CD4-positive, alpha-beta T cell (primary cell): ENCODE data around the gene HMCN2. TPM values are rescaled to one million over a fixed set of nuclear protein-coding genes. Genes with fewer than 3 reads are reported as not detected.

Experiments used
- ATAC-seq: fragments of 200-7000 bp; cut with Tn5 transposase; one replicate; pipeline ENCODE4 v1.10.0; 2022; ENCODE audit warnings: mild to moderate bottlenecking; ENCODE audit not compliant: poor library complexity
- CTCF ChIA-PET: fragments of 350-600 bp; sonication (Branson Sonifier 250); formaldehyde crosslinking; loops from one replicate; lab custom pipeline; 2021; ENCODE audit warnings: antibody characterized with exemption, inconsistent platforms; lab: Charles Lee
- POLR2A ChIA-PET: fragments of 350-600 bp; sonication (Branson Sonifier 250); formaldehyde crosslinking; loops from one replicate; lab custom pipeline; 2021; ENCODE audit warnings: antibody characterized with exemption, inconsistent platforms; lab: Charles Lee
- DNase-seq, 14 experiments: peaks; one replicate each; pipeline ENCODE4 v3.0.0-alpha.2; 2013 to 2020; ENCODE audit warnings: mixed read lengths in 2 of 14
- H3K27ac ChIP-seq, 2 donors: one replicate each; pipeline versions ENCODE4 v1.5.1 to v1.7.0; 2013; ENCODE audit warnings: low read length in 2 of 2, low read depth in 1 of 2, mild to moderate bottlenecking in 1 of 2
- H3K27me3 ChIP-seq, 2 experiments: 1 replicate in 1 of 2; 2 replicates in 1 of 2; pipeline versions ENCODE4 v1.6.1 to v1.7.0; 2013; ENCODE audit warnings: low read length in 2 of 2, control low read depth in 1 of 2, mild to moderate bottlenecking in 1 of 2, moderate library complexity in 1 of 2; ENCODE audit not compliant: insufficient read depth in 2 of 2, control insufficient read depth in 1 of 2
- H3K36me3 ChIP-seq: one replicate; pipeline ENCODE4 v1.6.1; 2013; ENCODE audit warnings: low read length, control low read depth; ENCODE audit not compliant: insufficient read depth
- H3K4me1 ChIP-seq: one replicate; pipeline ENCODE4 v1.6.1; 2013; ENCODE audit warnings: low read length, control low read depth; ENCODE audit not compliant: insufficient read depth
- H3K4me3 ChIP-seq: one replicate; pipeline ENCODE4 v1.5.1; 2013; ENCODE audit warnings: mild to moderate bottlenecking, low read length, moderate library complexity
- H3K9me3 ChIP-seq, 2 experiments: 1 replicate in 1 of 2; 2 replicates in 1 of 2; pipeline versions ENCODE4 v1.6.1 to v1.7.0; 2013; ENCODE audit warnings: low read length in 2 of 2, mild to moderate bottlenecking in 2 of 2, control low read depth in 1 of 2, moderate library complexity in 1 of 2; ENCODE audit not compliant: control insufficient read depth in 1 of 2, insufficient read depth in 1 of 2
- H3K27ac Mint-ChIP-seq: one replicate; pipeline ENCODE4 v1.8.0; 2020; ENCODE audit warnings: mixed read lengths
- H3K27me3 Mint-ChIP-seq: one replicate; pipeline ENCODE4 v1.8.0; 2021; ENCODE audit warnings: mixed read lengths
- H3K36me3 Mint-ChIP-seq: one replicate; pipeline ENCODE4 v1.8.0; 2021; ENCODE audit warnings: low read depth, mixed read lengths
- H3K4me1 Mint-ChIP-seq: one replicate; pipeline ENCODE4 v1.8.0; 2021; ENCODE audit warnings: low read depth, mixed read lengths
- H3K4me3 Mint-ChIP-seq: one replicate; pipeline ENCODE4 v1.8.0; 2020; ENCODE audit warnings: mild to moderate bottlenecking, mixed read lengths
- H3K9me3 Mint-ChIP-seq: one replicate; pipeline ENCODE4 v1.8.0; 2020; ENCODE audit warnings: mixed read lengths
- CTCF ChIP-seq: fragments of 200-600 bp; IDR thresholded peaks from one replicate; pipeline ENCODE4 v1.8.0; 2022; ENCODE audit warnings: antibody characterized with exemption, mild to moderate bottlenecking
- intact Hi-C, 2 experiments: fragments of 100-400 bp; cut with DNase I in 1 of 2; cut with micrococcal nuclease in 1 of 2; formaldehyde crosslinking; loops; one replicate each; pipeline versions ENCODE4 v1.15.1 to v1.9.0; 2023 to 2025; cut with DNase I, micrococcal nuclease
- total RNA-seq, 174 experiments: library from RNA in 2 of 174; stranded (reverse) in 2 of 174; gene quantifications; one replicate each; pipeline ENCODE4 v1.2.3 and lab custom pipeline; 2021 to 2026

The HMCN2 gene
- total RNA-seq, 2 experiments from 2014 or later: not detected

DNA sequence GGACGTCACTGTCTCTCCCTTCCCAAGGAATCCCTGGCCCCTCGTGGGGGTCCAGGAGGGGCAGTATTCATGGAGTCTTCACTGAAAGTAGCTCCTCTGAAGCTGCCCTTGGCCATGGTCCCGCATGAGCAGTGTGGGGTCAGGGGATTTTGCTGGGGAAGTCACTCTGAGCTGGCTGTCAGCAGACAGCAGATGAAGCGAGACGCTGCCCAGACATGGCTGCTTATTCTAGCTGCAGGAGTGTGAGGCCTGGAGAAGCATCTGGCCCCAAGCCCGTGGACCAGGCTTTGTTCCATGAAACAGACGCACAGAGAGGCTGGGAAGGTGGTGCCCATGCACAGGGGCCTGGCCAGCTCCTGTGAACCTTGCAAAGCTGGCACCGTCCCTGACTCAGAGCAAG is 157.7 kb downstream of the HMCN2 start:
- TF ChIP-seq CTCF: no peak
- Histone ChIP-seq H3K27me3 (peaks cover 0 to 7% of the 10 kb centered on the region in 2 experiments), H3K4me1 (no peaks in the 10 kb centered on the region), H3K4me3 (no peak overlapping the region), H3K27ac (no peak overlapping the region), H3K9me3 (no peaks in the 10 kb centered on the region), H3K36me3 (no peaks in the 10 kb centered on the region)
- POLR2A ChIA-PET: no interaction called here
- no peaks in the 10 kb centered on the region for H3K36me3 Mint-ChIP-seq
- no peaks in the 10 kb centered on the region for H3K9me3 Mint-ChIP-seq
- no peak for DNase-seq
- no peak overlapping the region for H3K4me3 Mint-ChIP-seq
- ATAC-seq: no peak
- H3K27me3 Mint-ChIP-seq: peaks cover 14% of the 10 kb centered on the region
- CTCF ChIA-PET: no interaction called here
- H3K4me1 Mint-ChIP-seq: no peaks in the 10 kb centered on the region
- no peak overlapping the region for H3K27ac Mint-ChIP-seq
- intact Hi-C loops: no loop called here

DNA sequence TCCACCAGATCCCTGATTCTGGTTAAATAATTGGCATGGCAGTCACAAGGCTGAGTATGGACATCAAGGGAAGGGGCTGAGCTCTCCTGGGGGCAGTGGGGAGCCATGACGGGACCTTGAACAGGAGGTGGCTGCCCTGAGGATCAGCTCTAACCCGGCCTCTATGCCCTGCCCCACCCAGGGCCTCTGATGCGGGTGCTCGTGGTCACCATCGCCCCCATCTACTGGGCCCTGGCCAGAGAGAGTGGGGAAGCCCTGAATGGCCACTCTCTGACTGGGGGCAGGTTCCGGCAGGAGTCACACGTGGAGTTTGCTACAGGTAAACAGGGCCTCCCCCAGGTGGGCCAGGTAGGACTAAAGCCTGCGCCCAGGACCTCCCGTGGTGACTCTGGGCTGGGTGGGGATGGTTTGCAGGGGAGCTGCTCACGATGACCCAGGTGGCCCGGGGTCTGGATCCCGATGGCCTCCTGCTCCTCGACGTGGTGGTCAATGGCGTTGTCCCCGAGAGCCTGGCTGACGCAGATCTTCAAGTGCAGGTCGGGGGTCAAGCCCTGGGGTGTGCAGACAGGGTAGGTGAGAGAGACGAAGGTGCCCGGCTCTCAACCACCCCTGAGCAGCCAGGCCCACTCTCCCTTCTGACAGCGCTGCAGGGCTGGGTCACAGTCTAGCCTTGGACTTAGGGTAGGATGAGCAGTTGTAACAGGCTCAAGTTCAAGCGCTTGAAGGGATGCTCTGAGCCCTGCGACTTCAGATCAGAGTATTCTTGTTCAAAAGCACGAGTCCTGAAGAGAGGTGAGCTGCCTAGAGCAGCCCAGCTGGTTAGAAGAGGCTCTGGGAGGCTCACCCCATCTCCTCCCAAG is 159.3 kb downstream of the HMCN2 start:
- Histone ChIP-seq H3K27me3 (peaks cover 0 to 7% of the 10 kb centered on the region in 2 experiments), H3K4me3 (no peak overlapping the region), H3K27ac (no peak overlapping the region), H3K4me1 (no peaks in the 10 kb centered on the region), H3K36me3 (no peaks in the 10 kb centered on the region), H3K9me3 (peaks cover 0 to 7% of the 10 kb centered on the region in 2 experiments)
- ChIA-PET POLR2A (no interaction called here), CTCF (no interaction called here)
- no peak for TF ChIP-seq CTCF
- DNase-seq (no peak), ATAC-seq (no peak)
- peaks cover 6% of the 10 kb centered on the region for H3K27me3 Mint-ChIP-seq
- no peak overlapping the region for H3K27ac Mint-ChIP-seq
- H3K4me1 Mint-ChIP-seq: no peaks in the 10 kb centered on the region
- H3K9me3 Mint-ChIP-seq: no peaks in the 10 kb centered on the region
- H3K36me3 Mint-ChIP-seq: no peaks in the 10 kb centered on the region
- intact Hi-C loops: no loop called here
- H3K4me3 Mint-ChIP-seq: no peak overlapping the region

DNA sequence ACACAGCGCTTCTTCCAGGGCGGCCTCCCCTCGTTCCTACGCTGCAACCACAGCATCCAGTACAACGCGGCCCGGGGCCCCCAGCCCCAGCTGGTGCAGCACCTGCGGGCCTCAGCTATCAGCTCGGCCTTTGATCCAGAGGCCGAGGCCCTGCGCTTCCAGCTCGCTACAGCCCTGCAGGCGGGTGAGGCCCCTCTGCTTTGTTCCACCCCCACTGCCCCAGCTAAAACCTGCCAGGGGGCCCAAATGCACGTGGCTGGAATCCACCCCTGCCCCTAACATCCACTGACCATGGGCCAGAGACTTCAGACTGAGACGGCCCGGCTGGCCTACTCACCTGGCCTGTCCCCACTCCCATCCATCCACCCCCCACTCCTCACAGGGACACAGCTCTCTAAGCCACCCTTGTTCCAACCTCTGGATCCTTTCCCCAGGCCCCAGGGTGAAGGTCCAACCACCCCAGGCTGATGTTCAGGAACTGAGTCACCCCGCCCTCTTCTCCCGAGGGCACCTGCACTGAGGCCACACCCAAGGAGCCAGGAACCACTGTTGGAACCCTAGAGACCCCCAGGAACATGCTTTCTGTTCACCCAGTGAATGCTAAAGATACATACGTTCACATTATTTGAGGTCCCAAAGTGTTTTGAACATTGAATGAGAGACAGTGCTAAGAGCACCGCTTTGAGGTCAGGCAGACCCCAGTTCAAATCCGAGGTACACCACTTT is 160.3 kb downstream of the HMCN2 start:
- DNase-seq (no peak), ATAC-seq (no peak)
- no peaks in the 10 kb centered on the region for H3K4me1 Mint-ChIP-seq
- no peaks in the 10 kb centered on the region for H3K36me3 Mint-ChIP-seq
- peaks cover 13% of the 10 kb centered on the region for H3K27me3 Mint-ChIP-seq
- H3K4me3 Mint-ChIP-seq: no peak overlapping the region
- Histone ChIP-seq H3K27me3 (peaks cover 0 to 7% of the 10 kb centered on the region in 2 experiments), H3K4me3 (no peak overlapping the region), H3K36me3 (no peaks in the 10 kb centered on the region), H3K27ac (no peak overlapping the region), H3K4me1 (no peaks in the 10 kb centered on the region), H3K9me3 (peaks cover 0 to 18% of the 10 kb centered on the region in 2 experiments)
- no peak overlapping the region for H3K27ac Mint-ChIP-seq
- no peak for TF ChIP-seq CTCF
- H3K9me3 Mint-ChIP-seq: no peaks in the 10 kb centered on the region
- intact Hi-C loops: no loop called here
- ChIA-PET CTCF (no interaction called here), POLR2A (no interaction called here)
